Parathyroid adenoma (tissue), 2 donors: ENCODE results near the gene CPLX3.

Experiments
- H2AFZ ChIP-seq: fragments of 300-600 bp; sonication (generic); one replicate; pipeline ENCODE4 v1.7.0; 2017; ENCODE audit warnings: antibody characterized with exemption, mild to moderate bottlenecking
- H3K27ac ChIP-seq: fragments of 300-600 bp; sonication (generic); one replicate; pipeline ENCODE4 v1.7.0; 2017
- H3K27me3 ChIP-seq: fragments of 300-600 bp; sonication (generic); one replicate; pipeline ENCODE4 v1.7.0; 2017; ENCODE audit warnings: low read length; ENCODE audit not compliant: control insufficient read depth, insufficient read depth
- H3K36me3 ChIP-seq: fragments of 300-600 bp; sonication (generic); one replicate; pipeline ENCODE4 v1.7.0; 2017; ENCODE audit warnings: low read length; ENCODE audit not compliant: control insufficient read depth, insufficient read depth
- H3K4me1 ChIP-seq: fragments of 300-600 bp; sonication (generic); one replicate; pipeline ENCODE4 v1.7.0; 2017; ENCODE audit warnings: control low read depth
- H3K4me2 ChIP-seq: fragments of 300-600 bp; sonication (generic); one replicate; pipeline ENCODE4 v1.7.0; 2017; ENCODE audit warnings: low read length
- H3K4me3 ChIP-seq: fragments of 300-600 bp; sonication (generic); one replicate; pipeline ENCODE4 v1.7.0; 2017; ENCODE audit warnings: low read depth, low read length
- H3K79me2 ChIP-seq: fragments of 300-600 bp; sonication (generic); one replicate; pipeline ENCODE4 v1.7.0; 2017; ENCODE audit warnings: control low read depth
- H3K9ac ChIP-seq: fragments of 300-600 bp; sonication (generic); one replicate; pipeline ENCODE4 v1.7.0; 2017; ENCODE audit warnings: mild to moderate bottlenecking
- H3K9me3 ChIP-seq: fragments of 300-600 bp; sonication (generic); one replicate; pipeline ENCODE4 v1.7.0; 2017; ENCODE audit warnings: low read length; ENCODE audit not compliant: control insufficient read depth
- CTCF ChIP-seq: fragments of 300-600 bp; sonication (generic); IDR thresholded peaks from one replicate; pipeline ENCODE4 v1.7.0; 2017; ENCODE audit warnings: antibody characterized with exemption, mild to moderate bottlenecking
- donor health status: primary hyperparathyroidism.

CPLX3 gene

GRCh38 chr15:74842581-74843444 lies 16.4 kb downstream of the CPLX3 start, which contains the start of gene ULK3:
Gene ULK3, minus strand, starts transcription at chr15:74843156. Its CDS starts 51 bp downstream, at chr15:74843105.
- Histone ChIP-seq H3K27ac (peak within 1 kb of the TSS; percentile 91), H3K79me2 (no peaks in the 10 kb centered on the region), H3K4me3 (peak within 1 kb of the TSS; percentile 78), H3K9ac (no peak within 1 kb of the TSS), H3K36me3 (no peaks in the 10 kb centered on the region), H3K4me1 (peaks cover 18% of the 10 kb centered on the region), H2AFZ (peak within 1 kb of the TSS; percentile 77), H3K4me2 (peak within 1 kb of the TSS; percentile 92), H3K27me3 (no peaks in the 10 kb centered on the region), H3K9me3 (no peaks in the 10 kb centered on the region)
- TF ChIP-seq CTCF: peak; percentile 63

DNA sequence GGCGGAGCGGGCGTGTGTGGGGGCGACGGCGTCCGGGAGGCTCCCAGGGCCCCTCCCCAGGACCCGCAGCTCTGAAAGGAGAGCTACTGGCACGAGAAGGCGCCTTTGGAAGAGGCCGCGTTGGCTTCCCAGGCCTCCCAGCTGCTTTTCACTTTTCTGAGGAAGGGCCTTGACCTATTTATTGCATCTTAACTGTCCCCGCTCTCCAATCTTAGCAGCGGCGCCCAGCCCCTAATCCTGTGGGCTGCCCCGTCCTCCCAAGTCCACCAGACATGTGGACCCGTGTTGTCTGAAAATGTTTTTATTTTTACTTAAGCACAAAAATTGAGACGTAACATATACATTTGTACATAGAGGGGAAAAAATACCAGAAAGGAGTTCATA lies 17.0 kb downstream of the CPLX3 start:
- peak overlapping the region; percentile 86 for H3K27ac ChIP-seq
- H2AFZ ChIP-seq: peak overlapping the region; percentile 60
- H3K4me2 ChIP-seq: peak overlapping the region; percentile 65
- TF ChIP-seq CTCF: peak; percentile 7
- peak overlapping the region; percentile 32 for H3K4me3 ChIP-seq
- H3K4me1 ChIP-seq: peaks cover 25% of the 10 kb centered on the region
- no peak overlapping the region for H3K9ac ChIP-seq
- H3K9me3 ChIP-seq: no peaks in the 10 kb centered on the region
- no peaks in the 10 kb centered on the region for H3K79me2 ChIP-seq
- no peaks in the 10 kb centered on the region for H3K27me3 ChIP-seq
- H3K36me3 ChIP-seq: no peaks in the 10 kb centered on the region

- Histone ChIP-seq H3K27ac (peak overlapping the region; percentile 86), H3K36me3 (no peaks in the 10 kb centered on the region), H3K4me1 (peaks cover 29% of the 10 kb centered on the region), H3K27me3 (no peaks in the 10 kb centered on the region), H3K9me3 (no peaks in the 10 kb centered on the region), H2AFZ (no peak overlapping the region), H3K4me2 (peak overlapping the region; percentile 65), H3K79me2 (no peaks in the 10 kb centered on the region), H3K4me3 (no peak overlapping the region), H3K9ac (no peak overlapping the region)
- TF ChIP-seq CTCF: no peak
Observed at GRCh38 chr15:74843891-74844299, 17.5 kb downstream of the CPLX3 start.

- no peaks in the 10 kb centered on the region for H3K9me3 ChIP-seq
- no peaks in the 10 kb centered on the region for H3K36me3 ChIP-seq
- H3K4me3 ChIP-seq: no peak overlapping the region
- H3K79me2 ChIP-seq: no peaks in the 10 kb centered on the region
- H3K4me1 ChIP-seq: peaks cover 29% of the 10 kb centered on the region
- no peak for TF ChIP-seq CTCF
- no peak overlapping the region for H3K4me2 ChIP-seq
- no peaks in the 10 kb centered on the region for H3K27me3 ChIP-seq
- no peak overlapping the region for H3K9ac ChIP-seq
- H3K27ac ChIP-seq: peak overlapping the region; percentile 86
- H2AFZ ChIP-seq: no peak overlapping the region
Observed at GRCh38 chr15:74844319-74845207, 18.1 kb downstream of the CPLX3 start.
